ENCODE results near the gene IQGAP2.

- TF ChIP-seq CTCF (IDR thresholded peaks at IDR 0.05) (no peak), REST (IDR thresholded peaks at IDR 0.05; ENCODE audit: insufficient read depth in 1 of 2, low read depth in 2 of 2, low read length in 1 of 2) (no peak), POLR2AphosphoS5 (IDR thresholded peaks at IDR 0.05; ENCODE audit: low read depth, low read length) (no peak), SIN3A (IDR thresholded peaks at IDR 0.05; ENCODE audit: borderline replicate concordance, insufficient read depth, low read depth, low read length) (no peak), TCF7L2 (IDR thresholded peaks at IDR 0.05; ENCODE audit: low read depth, low read length) (no peak)
These were observed 176.3 kb downstream of the IQGAP2 start for GRCh38 chr5:76579166-76579937.
